ENCODE results near the gene ZNF317. TPM values are rescaled to one million over a fixed set of nuclear protein-coding genes. Genes with fewer than 3 reads are reported as not detected.

ZNF317 gene
- total RNA-seq, 4 donors from 2014 or later, result 9.1 to 15.0 (median 12.2) TPM

DNA sequence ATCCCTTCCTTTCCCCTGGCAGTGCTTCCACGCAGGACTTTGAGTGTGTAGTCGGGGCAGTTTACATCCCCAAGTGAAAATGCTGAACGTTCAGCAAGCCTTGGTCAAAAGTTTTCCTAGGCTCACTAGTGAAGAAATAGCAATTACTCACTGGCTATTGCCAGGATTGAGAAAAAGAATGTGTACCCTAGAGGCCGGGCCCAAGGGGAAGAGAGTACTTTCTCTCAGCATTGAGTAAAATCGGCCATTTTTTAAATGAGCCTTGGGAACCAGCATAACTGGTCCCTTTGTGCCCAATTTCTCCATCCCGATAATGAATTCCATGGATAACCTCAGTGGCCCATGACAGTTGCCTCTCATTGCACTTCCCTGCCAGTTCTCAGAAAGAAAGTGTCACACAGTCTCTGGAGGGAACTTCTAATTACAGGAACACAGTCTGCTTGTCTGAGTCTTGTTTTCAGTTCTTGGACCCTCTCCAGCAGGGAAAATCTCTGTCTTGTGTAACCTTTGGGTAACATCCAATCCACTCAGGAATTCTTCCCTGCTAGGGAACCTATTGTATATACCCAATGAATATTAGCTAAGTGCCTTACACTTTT lies 31.3 kb downstream of the ZNF317 start:
- DNase-seq (no peak), ATAC-seq (no peak)
- TF ChIP-seq POLR2A (IDR thresholded peaks at IDR 0.05) (no peak), CTCF (IDR thresholded peaks at IDR 0.05 in 4 of 5, conservative IDR thresholded peaks at IDR 0.05 in 1 of 5) (no peak)
- H3K27ac ChIP-seq, result no peak overlapping the region
- H3K27me3 ChIP-seq, result no peaks in the 10 kb centered on the region
- no peak overlapping the region for H3K4me3 ChIP-seq
- H3K36me3 ChIP-seq, result peaks cover 0 to 3% of the 10 kb centered on the region in 2 donors
- in situ Hi-C loops (cut with MboI; ENCODE audit: low sequenced_read_pairs in 4 of 4) (no loop called here), intact Hi-C loops (cut with DNase I; ENCODE audit: low total_unique reads) (no loop called here)
- H3K4me1 ChIP-seq, result no peaks in the 10 kb centered on the region
- no peaks in the 10 kb centered on the region for H3K9me3 ChIP-seq

DNA sequence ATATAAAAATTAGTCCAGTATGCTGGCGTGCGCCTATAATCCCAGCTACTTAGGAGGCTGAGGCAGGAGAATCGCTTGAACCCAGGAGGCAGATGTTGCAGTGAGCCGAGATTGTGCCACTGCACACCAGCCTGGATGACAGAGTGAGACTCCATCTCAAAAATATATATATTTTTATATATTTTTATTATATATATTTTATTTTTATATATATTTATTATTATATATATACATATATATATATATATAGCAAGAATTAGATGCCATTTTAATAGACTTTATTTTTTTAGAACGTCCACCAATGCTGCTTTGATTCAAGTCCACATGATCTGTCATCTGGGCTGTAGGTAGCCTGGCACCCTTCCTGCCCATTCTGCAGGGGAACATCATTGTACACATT lies 35.1 kb downstream of the ZNF317 start:
- H3K27me3 ChIP-seq, result no peaks in the 10 kb centered on the region
- intact Hi-C loops (cut with DNase I; ENCODE audit: low total_unique reads), result no loop called here
- DNase-seq (no peak), ATAC-seq (no peak)
- H3K36me3 ChIP-seq, result no peaks in the 10 kb centered on the region
- no peak overlapping the region for H3K27ac ChIP-seq
- H3K9me3 ChIP-seq, result no peaks in the 10 kb centered on the region
- H3K4me3 ChIP-seq, result no peak overlapping the region
- H3K4me1 ChIP-seq, result no peaks in the 10 kb centered on the region
- TF ChIP-seq POLR2A (IDR thresholded peaks at IDR 0.05), result no peak
- no peak for TF ChIP-seq CTCF (IDR thresholded peaks at IDR 0.05 in 4 of 5, conservative IDR thresholded peaks at IDR 0.05 in 1 of 5)
- in situ Hi-C loops (cut with MboI; ENCODE audit: low sequenced_read_pairs in 4 of 4), result no loop called here

DNA sequence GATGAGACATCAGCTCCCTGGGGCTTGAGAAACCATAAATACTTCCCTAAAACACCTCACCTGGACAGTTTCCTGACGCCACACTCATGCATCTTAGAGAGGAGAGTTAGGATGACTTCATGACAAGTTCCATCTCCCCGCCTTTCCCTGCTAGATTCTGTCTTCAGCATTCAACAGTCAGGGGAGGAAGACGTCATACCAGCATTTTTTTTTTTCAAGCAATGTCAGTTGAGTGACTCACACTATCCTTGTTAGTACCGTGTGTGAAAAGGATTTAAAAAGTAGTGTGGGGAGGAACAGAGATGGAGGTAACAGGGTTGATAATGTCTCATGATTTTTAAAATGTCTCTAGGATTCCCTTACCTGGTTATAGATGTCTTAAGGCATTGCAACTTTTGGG lies 38.7 kb downstream of the ZNF317 start, which contains the start of gene OR7D2:
TSS of gene OR7D2 (plus strand) at position 79 of the 400 bp plus-strand sequence. CDS start 6,803 bp downstream, outside the sequence.
- Histone ChIP-seq H3K9me3 (no peaks in the 10 kb centered on the region), H3K27me3 (no peaks in the 10 kb centered on the region), H3K4me1 (no peaks in the 10 kb centered on the region), H3K4me3 (no peak within 1 kb of the TSS), H3K27ac (no peak within 1 kb of the TSS), H3K36me3 (no peaks in the 10 kb centered on the region)
- intact Hi-C loops (cut with DNase I; ENCODE audit: low total_unique reads), result no loop called here
- no peak for DNase-seq
- no peak for ATAC-seq
- in situ Hi-C loops (cut with MboI; ENCODE audit: low sequenced_read_pairs in 4 of 4), result no loop called here
- TF ChIP-seq CTCF (IDR thresholded peaks at IDR 0.05 in 4 of 5, conservative IDR thresholded peaks at IDR 0.05 in 1 of 5) (no peak), POLR2A (IDR thresholded peaks at IDR 0.05) (no peak)

- H3K27me3 ChIP-seq, result no peaks in the 10 kb centered on the region
- no peaks in the 10 kb centered on the region for H3K36me3 ChIP-seq
- H3K4me1 ChIP-seq, result no peaks in the 10 kb centered on the region
- no peaks in the 10 kb centered on the region for H3K9me3 ChIP-seq
- in situ Hi-C loops (cut with MboI; ENCODE audit: low sequenced_read_pairs in 4 of 4), result no loop called here
- H3K27ac ChIP-seq, result no peak overlapping the region
- no peak for TF ChIP-seq CTCF (IDR thresholded peaks at IDR 0.05 in 4 of 5, conservative IDR thresholded peaks at IDR 0.05 in 1 of 5)
- no peak for TF ChIP-seq POLR2A (IDR thresholded peaks at IDR 0.05)
- ATAC-seq (no peak), DNase-seq (no peak)
- intact Hi-C loops (cut with DNase I; ENCODE audit: low total_unique reads), result no loop called here
- H3K4me3 ChIP-seq, result no peak overlapping the region
These were observed 42.8 kb downstream of the ZNF317 start for GRCh38 chr19:9183000-9183399.

DNA sequence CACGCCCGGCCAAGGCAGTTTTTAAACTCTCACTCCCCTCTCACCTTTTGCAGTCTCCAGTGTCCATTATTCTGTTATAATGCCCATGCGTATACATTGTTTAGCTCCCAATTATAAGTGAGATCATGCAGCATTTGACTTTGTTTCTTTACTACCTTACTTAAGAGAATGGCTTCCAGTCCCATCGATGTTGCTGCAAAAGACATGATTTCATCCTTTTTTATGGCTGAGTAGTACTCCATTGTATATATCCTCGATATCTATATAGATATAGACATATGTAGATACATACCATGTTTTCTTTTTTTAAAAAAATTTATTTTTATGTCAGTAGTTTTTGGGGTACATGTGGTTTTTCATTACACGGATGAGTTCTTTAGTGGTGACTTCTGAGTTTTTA lies 47.0 kb downstream of the ZNF317 start:
- intact Hi-C loops (cut with DNase I; ENCODE audit: low total_unique reads) (no loop called here), in situ Hi-C loops (cut with MboI; ENCODE audit: low sequenced_read_pairs in 4 of 4) (no loop called here)
- Histone ChIP-seq H3K4me1 (no peaks in the 10 kb centered on the region), H3K27ac (no peak overlapping the region), H3K27me3 (no peaks in the 10 kb centered on the region), H3K9me3 (no peaks in the 10 kb centered on the region), H3K36me3 (no peaks in the 10 kb centered on the region), H3K4me3 (no peak overlapping the region)
- no peak for ATAC-seq
- DNase-seq, result no peak
- TF ChIP-seq CTCF (IDR thresholded peaks at IDR 0.05 in 4 of 5, conservative IDR thresholded peaks at IDR 0.05 in 1 of 5) (no peak), POLR2A (IDR thresholded peaks at IDR 0.05) (no peak)

All from gastrocnemius medialis (tissue), 4 donors.